K562 (cell line): ENCODE results near the gene FOSL1. TPM values are rescaled to one million over a fixed set of nuclear protein-coding genes. Genes with fewer than 3 reads are reported as not detected.

ENCODE experiments used
- ATAC-seq: fragments of 200-7000 bp; cut with Tn5 transposase; 3 replicates; pipeline ENCODE4 v1.9.1; 2020; ENCODE audit warnings: moderate library complexity
- BruUV-seq: library from RNA; stranded (reverse); fragments of 400-500 nt; replicated peaks from 2 replicates; lab custom pipeline; 2021; lab: Mats Ljungman, UMichigan
- CTCF ChIA-PET: fragments of 300-600 bp; formaldehyde crosslinking; extraction: SDS; loops from one replicate; lab custom pipeline; 2021; ENCODE audit warnings: low intra/inter-chr PET ratio; lab: Yijun Ruan, JAX
- POLR2A ChIA-PET: fragments of 300-600, 350-650 bp; sonication (Branson Sonifier 250); formaldehyde crosslinking; extraction: SDS; loops from one replicate; lab custom pipeline; 2021; ENCODE audit warnings: antibody characterized with exemption, inconsistent platforms; lab: Yijun Ruan, JAX
- DNase-seq, 4 experiments: peaks; one replicate each; pipeline versions ENCODE4 v3.0.0 to v3.0.0-alpha.2; 2011 to 2018; ENCODE audit warnings: low spot score in 3 of 4, mixed read lengths in 3 of 4; ENCODE audit errors: extremely low read depth in 1 of 4
- FAIRE-seq: peaks from 2 replicates; lab custom pipeline; 2011; peaks lifted over from hg19 to GRCh38; lab: Jason Lieb, UNC
- H2AFZ ChIP-seq: 2 replicates; pipeline ENCODE4 v1.6.0; 2011; ENCODE audit warnings: low read depth, low read length, control low read depth, inconsistent platforms
- H3K27ac ChIP-seq: fragments of 200-600 bp; 3 replicates; pipeline ENCODE4 v1.8.0; 2011; ENCODE audit warnings: low read depth, mild to moderate bottlenecking, control low read depth, inconsistent platforms, low read length, moderate library complexity, mixed read lengths; ENCODE audit errors: extremely low read depth
- H3K27me3 ChIP-seq, 2 experiments: fragments of 300-600 bp in 1 of 2; 2 replicates in 1 of 2; 3 replicates in 1 of 2; pipeline versions ENCODE4 v1.6.0 to v1.8.0; 2011; ENCODE audit warnings: inconsistent platforms in 2 of 2, low read length in 2 of 2, mild to moderate bottlenecking in 1 of 2, mixed read lengths in 1 of 2, moderate library complexity in 1 of 2; ENCODE audit not compliant: control insufficient read depth in 2 of 2, insufficient read depth in 2 of 2
- H3K36me3 ChIP-seq: fragments of 300-600 bp; 3 replicates; pipeline ENCODE4 v1.8.0; 2011; ENCODE audit warnings: mild to moderate bottlenecking, low read length, inconsistent platforms; ENCODE audit not compliant: control insufficient read depth, insufficient read depth
- H3K4me1 ChIP-seq, 2 experiments: fragments of 200-600 bp in 1 of 2; replicated peaks in 1 of 2; 2 replicates in 1 of 2; 3 replicates in 1 of 2; pipeline versions ENCODE4 v1.5.1 to v1.8.0; 2011; ENCODE audit warnings: inconsistent platforms in 2 of 2, low read length in 2 of 2, mild to moderate bottlenecking in 1 of 2, mixed read lengths in 1 of 2, moderate library complexity in 1 of 2; ENCODE audit not compliant: control insufficient read depth in 2 of 2, insufficient read depth in 2 of 2
- H3K4me2 ChIP-seq: 2 replicates; pipeline ENCODE4 v1.6.1; 2011; ENCODE audit warnings: low read length, control low read depth, inconsistent platforms, mixed read lengths; ENCODE audit not compliant: insufficient read depth
- H3K4me3 ChIP-seq: fragments of 200-600 bp; sonication (generic), shearing (Covaris generic); 2 replicates; pipeline ENCODE4 v1.5.1; 2016; ENCODE audit warnings: control low read depth, inconsistent platforms
- H3K79me2 ChIP-seq: fragments of 200-600 bp; 3 replicates; pipeline ENCODE4 v1.8.0; 2011; ENCODE audit warnings: low read length, inconsistent platforms; ENCODE audit not compliant: control insufficient read depth, insufficient read depth
- H3K9ac ChIP-seq, 2 experiments: 2 replicates each; pipeline versions ENCODE4 v1.6.0 to v1.6.1; 2011; ENCODE audit warnings: low read depth in 2 of 2, low read length in 2 of 2, control low read depth in 1 of 2, inconsistent platforms in 1 of 2, mild to moderate bottlenecking in 1 of 2, mixed read lengths in 1 of 2; ENCODE audit not compliant: insufficient read depth in 1 of 2
- H3K9me1 ChIP-seq: one replicate; pipeline ENCODE4 v1.6.0; 2011; ENCODE audit warnings: inconsistent platforms, mild to moderate bottlenecking, low read length, moderate library complexity; ENCODE audit not compliant: control insufficient read depth, insufficient read depth
- H3K9me3 ChIP-seq: replicated peaks from 2 replicates; pipeline ENCODE4 v1.5.1; 2011; ENCODE audit warnings: low read depth, low read length, inconsistent platforms; ENCODE audit not compliant: control insufficient read depth, insufficient read depth
- H4K20me1 ChIP-seq: replicated peaks from 2 replicates; pipeline ENCODE4 v1.6.1; 2011; ENCODE audit warnings: low read length, inconsistent platforms, mixed read lengths; ENCODE audit not compliant: control insufficient read depth, insufficient read depth
- ASH1L ChIP-seq: fragments of 450-650 bp; IDR thresholded peaks from 2 replicates; pipeline ENCODE4 v1.6.1; 2018; ENCODE audit warnings: borderline replicate concordance, mild to moderate bottlenecking, low read depth; ENCODE audit not compliant: partially characterized antibody
- ATF7 ChIP-seq: fragments of 450-650 bp; IDR thresholded peaks from 2 replicates; pipeline ENCODE4 v1.7.1; 2014; ENCODE audit warnings: mild to moderate bottlenecking, moderate library complexity
- ETV6 ChIP-seq, 3 experiments: fragments of 150-350 bp in 1 of 3; sonication (generic) in 1 of 3; formaldehyde crosslinking in 1 of 3; IDR thresholded peaks; 2 replicates each; pipeline versions ENCODE4 v1.6.1 to v1.8.0; 2014 to 2022; ENCODE audit warnings: borderline replicate concordance in 2 of 3, low read depth in 2 of 3, antibody characterized with exemption in 1 of 3, low read length in 1 of 3, mild to moderate bottlenecking in 1 of 3, missing genetic modification reagents in 1 of 3
- MIER1 ChIP-seq: fragments of 450-650 bp; IDR thresholded peaks from 2 replicates; pipeline ENCODE4 v1.6.1; 2016; ENCODE audit warnings: antibody characterized with exemption, mild to moderate bottlenecking, low read depth
- NR2F6 ChIP-seq: fragments of 450-650 bp; formaldehyde crosslinking; IDR thresholded peaks from 2 replicates; pipeline ENCODE4 v1.4.0; 2020; ENCODE audit warnings: mild to moderate bottlenecking
- PCBP1 ChIP-seq: fragments of 200-400 bp; formaldehyde crosslinking; IDR thresholded peaks from 2 replicates; pipeline ENCODE4 v1.6.1; 2018; ENCODE audit warnings: mild to moderate bottlenecking, low read depth, low read length; ENCODE audit not compliant: poor library complexity, severe bottlenecking
- POLR2AphosphoS2 ChIP-seq: IDR thresholded peaks from 2 replicates; pipeline ENCODE4 v1.6.1; 2012; ENCODE audit warnings: low read length, improper control_type of control experiment
- TCFL5 ChIP-seq: fragments of 250-450 bp; sonication (Bioruptor Pico); conservative IDR thresholded peaks from 2 replicates; pipeline ENCODE4 v1.6.1; 2021; ENCODE audit warnings: mild to moderate bottlenecking, moderate library complexity, matching md5 sums
- ZNF12 ChIP-seq: sonication (generic); formaldehyde crosslinking; IDR thresholded peaks from 2 replicates; pipeline ENCODE4 v1.4.0; 2020; ENCODE audit warnings: mild to moderate bottlenecking, missing genetic modification reagents
- ZNF143 ChIP-seq: sonication (generic); formaldehyde crosslinking; IDR thresholded peaks from 2 replicates; pipeline ENCODE4 v1.9.0; 2022; ENCODE audit warnings: mild to moderate bottlenecking, missing genetic modification reagents
- ZNF507 ChIP-seq: conservative IDR thresholded peaks from 2 replicates; pipeline ENCODE4 v1.6.1; 2017; ENCODE audit warnings: missing genetic modification characterization, missing compliant biosample characterization
- WGBS: fragments of 100-300 bp; shearing (Covaris generic); methylation state at CpG from one replicate; pipeline ENCODE4 v1.1.6; 2016; ENCODE audit warnings: low coverage, mixed read lengths; ENCODE audit not compliant: insufficient coverage; ENCODE audit errors: missing lambda C conversion rate; 5-methylcytosine and 5-hydroxymethylcytosine counted together
- in situ Hi-C: fragments of 300-500 bp; cut with MboI; formaldehyde crosslinking; loops from 4 replicates; pipeline ENCODE4 v1.15.0; 2018; ENCODE audit warnings: inconsistent platforms, mixed read lengths
- intact Hi-C: fragments of 100-400 bp; cut with micrococcal nuclease; formaldehyde crosslinking; loops from 2 replicates; pipeline ENCODE4 v1.14.2; 2022
- polyA plus RNA-seq, 8 experiments: library from polyadenylated mRNA; depleted of rRNA in 4 of 8; stranded (reverse) in 5 of 8; unstranded in 3 of 8; fragments of >200 nt; fragmentation: Nextera tagmentation in 2 of 8; fragmentation: Illumina TruSeq in 1 of 8; extraction: Ambion mirVana in 2 of 8; extraction: Trizol in 1 of 8; gene quantifications; 2 replicates each; pipeline versions ENCODE4 v1.2.1 to v1.2.3, GENCODE V29; 2011 to 2014; ENCODE audit warnings: inconsistent platforms in 1 of 8, missing spikeins in 1 of 8
- total RNA-seq, 7 experiments: library from RNA; depleted of rRNA in 6 of 7; stranded (reverse); fragments of >200 nt in 6 of 7; fragmentation: Illumina TruSeq in 2 of 7; extraction: Trizol in 2 of 7; gene quantifications; 2 replicates each; pipeline versions ENCODE4 v1.2.1 to v1.2.3, GENCODE V29; 2011 to 2021; ENCODE audit warnings: low replicate concordance in 1 of 7
- TF ChIP-seq, protein P1 (sequence below): fragments of 250-450 bp; sonication (Bioruptor Pico); IDR thresholded peaks from 2 replicates; pipeline ENCODE4 v1.4.0; 2020; ENCODE audit warnings: borderline replicate concordance
- TF ChIP-seq, protein P2 (sequence below): sonication (generic); formaldehyde crosslinking; IDR thresholded peaks from 2 replicates; pipeline ENCODE4 v1.8.0; 2023; ENCODE audit warnings: mild to moderate bottlenecking, missing genetic modification reagents
- TF ChIP-seq, protein P3 (sequence below): fragments of 450-650 bp; IDR thresholded peaks from 2 replicates; pipeline ENCODE4 v1.6.1; 2016; ENCODE audit warnings: antibody characterized with exemption

Gene FOSL1
- total and polyA plus RNA-seq, 9 of the 15 experiments (the other 6 are each of a cell fraction or from before 2014, with no cell fraction given): 3.5 to 39.6 (median 10.0) TPM

DNA sequence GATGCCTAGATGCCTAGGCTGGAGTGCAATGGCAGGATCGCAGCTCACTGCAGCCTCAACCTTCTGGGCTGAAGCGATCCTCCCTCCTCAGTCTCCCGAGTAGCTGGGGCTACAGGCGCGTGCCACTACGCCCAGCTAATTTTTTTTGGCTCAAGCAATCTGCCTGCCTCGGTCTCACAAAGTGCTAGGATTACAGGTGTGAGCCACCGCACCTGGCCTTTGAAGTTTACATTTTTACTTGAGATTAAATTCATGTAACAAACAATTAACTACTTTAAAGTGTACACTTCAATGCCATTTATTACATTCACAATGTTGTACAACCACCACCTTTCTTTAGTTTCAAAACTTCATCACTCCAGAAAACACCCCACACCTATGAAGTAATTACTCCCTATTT is 3.5 kb upstream of the FOSL1 start:
- peak overlapping the region; percentile 64; the same call in 1 of the 2 replicates for H3K4me2 ChIP-seq
- no peak overlapping the region for H2AFZ ChIP-seq

More for the DNA sequence above, 3.5 kb upstream of the FOSL1 start:
- no peak for FAIRE-seq
- no peak for DNase-seq
- H3K27ac ChIP-seq: peak overlapping the region; percentile 76; the same call in 2 of the 3 replicates
- no peak for ATAC-seq
- peak overlapping the region; percentile 42 to 61; a peak in 2 of 4 replicates for H3K9ac ChIP-seq
- POLR2A ChIA-PET: interaction anchor here (0.7 to 8.0 kb wide), 3 partner anchors 11 to 34 kb away, joined by 3 to 136 read pairs (median 3); partner anchors contain the start of genes CCDC85B and FIBP
- H3K4me3 ChIP-seq: no peak overlapping the region
- no peaks in the 10 kb centered on the region for H3K9me3 ChIP-seq
- CTCF ChIA-PET: no interaction called here
- H4K20me1 ChIP-seq: peaks cover 4% of the 10 kb centered on the region; the same call in 1 of the 2 replicates
- no peaks in the 10 kb centered on the region for H3K9me1 ChIP-seq
- H3K27me3 ChIP-seq: no peaks in the 10 kb centered on the region
- H3K4me1 ChIP-seq: peaks cover 40 to 59% of the 10 kb centered on the region in 2 experiments
- no peak for TF ChIP-seq TCFL5 (CRISPR knock-in tag)
- TF ChIP-seq PCBP1: no peak
- TF ChIP-seq ETV6 (IDR thresholded peaks at IDR 0.05; ENCODE audit: borderline replicate concordance in 1 of 2, low read depth in 2 of 2, low read length in 1 of 2): no peak
- TF ChIP-seq ETV6 (CRISPR knock-in tag; IDR thresholded peaks at IDR 0.05; ENCODE audit: borderline replicate concordance): no peak
- no peak for TF ChIP-seq ZNF143 (CRISPR knock-in tag)
- no peak for TF ChIP-seq ZNF12
- TF ChIP-seq NR2F6 (CRISPR knock-in tag): no peak
- TF ChIP-seq ASH1L: no peak
- TF ChIP-seq, protein P1, sequence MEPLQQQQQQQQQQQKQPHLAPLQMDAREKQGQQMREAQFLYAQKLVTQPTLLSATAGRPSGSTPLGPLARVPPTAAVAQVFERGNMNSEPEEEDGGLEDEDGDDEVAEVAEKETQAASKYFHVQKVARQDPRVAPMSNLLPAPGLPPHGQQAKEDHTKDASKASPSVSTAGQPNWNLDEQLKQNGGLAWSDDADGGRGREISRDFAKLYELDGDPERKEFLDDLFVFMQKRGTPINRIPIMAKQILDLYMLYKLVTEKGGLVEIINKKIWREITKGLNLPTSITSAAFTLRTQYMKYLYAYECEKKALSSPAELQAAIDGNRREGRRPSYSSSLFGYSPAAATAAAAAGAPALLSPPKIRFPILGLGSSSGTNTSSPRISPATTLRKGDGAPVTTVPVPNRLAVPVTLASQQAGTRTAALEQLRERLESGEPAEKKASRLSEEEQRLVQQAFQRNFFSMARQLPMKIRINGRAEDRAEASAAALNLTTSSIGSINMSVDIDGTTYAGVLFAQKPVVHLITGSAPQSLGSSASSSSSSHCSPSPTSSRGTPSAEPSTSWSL (CRISPR knock-in tag): no peak
- TF ChIP-seq MIER1: no peak
- no peak for TF ChIP-seq POLR2AphosphoS2
- TF ChIP-seq, protein P2, sequence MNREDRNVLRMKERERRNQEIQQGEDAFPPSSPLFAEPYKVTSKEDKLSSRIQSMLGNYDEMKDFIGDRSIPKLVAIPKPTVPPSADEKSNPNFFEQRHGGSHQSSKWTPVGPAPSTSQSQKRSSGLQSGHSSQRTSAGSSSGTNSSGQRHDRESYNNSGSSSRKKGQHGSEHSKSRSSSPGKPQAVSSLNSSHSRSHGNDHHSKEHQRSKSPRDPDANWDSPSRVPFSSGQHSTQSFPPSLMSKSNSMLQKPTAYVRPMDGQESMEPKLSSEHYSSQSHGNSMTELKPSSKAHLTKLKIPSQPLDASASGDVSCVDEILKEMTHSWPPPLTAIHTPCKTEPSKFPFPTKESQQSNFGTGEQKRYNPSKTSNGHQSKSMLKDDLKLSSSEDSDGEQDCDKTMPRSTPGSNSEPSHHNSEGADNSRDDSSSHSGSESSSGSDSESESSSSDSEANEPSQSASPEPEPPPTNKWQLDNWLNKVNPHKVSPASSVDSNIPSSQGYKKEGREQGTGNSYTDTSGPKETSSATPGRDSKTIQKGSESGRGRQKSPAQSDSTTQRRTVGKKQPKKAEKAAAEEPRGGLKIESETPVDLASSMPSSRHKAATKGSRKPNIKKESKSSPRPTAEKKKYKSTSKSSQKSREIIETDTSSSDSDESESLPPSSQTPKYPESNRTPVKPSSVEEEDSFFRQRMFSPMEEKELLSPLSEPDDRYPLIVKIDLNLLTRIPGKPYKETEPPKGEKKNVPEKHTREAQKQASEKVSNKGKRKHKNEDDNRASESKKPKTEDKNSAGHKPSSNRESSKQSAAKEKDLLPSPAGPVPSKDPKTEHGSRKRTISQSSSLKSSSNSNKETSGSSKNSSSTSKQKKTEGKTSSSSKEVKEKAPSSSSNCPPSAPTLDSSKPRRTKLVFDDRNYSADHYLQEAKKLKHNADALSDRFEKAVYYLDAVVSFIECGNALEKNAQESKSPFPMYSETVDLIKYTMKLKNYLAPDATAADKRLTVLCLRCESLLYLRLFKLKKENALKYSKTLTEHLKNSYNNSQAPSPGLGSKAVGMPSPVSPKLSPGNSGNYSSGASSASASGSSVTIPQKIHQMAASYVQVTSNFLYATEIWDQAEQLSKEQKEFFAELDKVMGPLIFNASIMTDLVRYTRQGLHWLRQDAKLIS (CRISPR knock-in tag): no peak
- TF ChIP-seq ZNF507 (tag): no peak
- no peak for TF ChIP-seq ATF7
- TF ChIP-seq, protein P3, sequence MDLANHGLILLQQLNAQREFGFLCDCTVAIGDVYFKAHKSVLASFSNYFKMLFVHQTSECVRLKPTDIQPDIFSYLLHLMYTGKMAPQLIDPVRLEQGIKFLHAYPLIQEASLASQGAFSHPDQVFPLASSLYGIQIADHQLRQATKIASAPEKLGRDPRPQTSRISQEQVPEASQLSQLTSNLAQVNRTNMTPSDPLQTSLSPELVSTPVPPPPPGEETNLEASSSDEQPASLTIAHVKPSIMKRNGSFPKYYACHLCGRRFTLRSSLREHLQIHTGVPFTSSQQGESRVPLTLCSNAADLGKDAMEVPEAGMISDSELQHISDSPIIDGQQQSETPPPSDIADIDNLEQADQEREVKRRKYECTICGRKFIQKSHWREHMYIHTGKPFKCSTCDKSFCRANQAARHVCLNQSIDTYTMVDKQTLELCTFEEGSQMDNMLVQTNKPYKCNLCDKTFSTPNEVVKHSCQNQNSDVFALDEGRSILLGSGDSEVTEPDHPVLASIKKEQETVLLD: no peak
- BruUV-seq: no TSS peak
- 71% methylated on average over 8 of the region's 8 CpGs for WGBS
- intact Hi-C loops (loop anchor here (5.0 kb wide), 1 partner anchor 46 kb away; the partner anchor contains the start of gene CFL1), in situ Hi-C loops (no loop called here)
- peaks cover 7% of the 10 kb centered on the region; the same call in 1 of the 3 replicates for H3K36me3 ChIP-seq
- peaks cover 15% of the 10 kb centered on the region for H3K79me2 ChIP-seq
